AG04449 (cell line): ENCODE measurements around the gene COMMD2.

Source experiments
- CTCF ChIA-PET: fragments of 350-600 bp; formaldehyde crosslinking; extraction: SDS; loops from one replicate; lab custom pipeline; 2021; ENCODE audit warnings: antibody characterized with exemption; lab: Yijun Ruan, JAX
- POLR2A ChIA-PET: fragments of 400-600, 350-600 bp; formaldehyde crosslinking; extraction: SDS; loops from one replicate; lab custom pipeline; 2020; ENCODE audit warnings: antibody characterized with exemption, inconsistent platforms; lab: Yijun Ruan, JAX
- DNase-seq: peaks from one replicate; pipeline ENCODE4 v3.0.0-alpha.2; 2010; ENCODE audit warnings: low read depth, low spot score
- H3K4me3 ChIP-seq: 2 replicates; pipeline ENCODE4 v1.5.1; 2011; ENCODE audit warnings: low read depth, mild to moderate bottlenecking, control low read depth, low read length
- CTCF ChIP-seq: IDR thresholded peaks from one replicate; pipeline ENCODE4 v1.5.1; 2011; ENCODE audit warnings: mild to moderate bottlenecking, moderate library complexity, low read length, control low read depth, inconsistent platforms; ENCODE audit not compliant: insufficient read depth; ENCODE audit errors: missing control alignments

Gene COMMD2

GRCh38 chr3:149771652-149772271 is 19.5 kb upstream of the COMMD2 start:
- POLR2A ChIA-PET, result no interaction called here
- CTCF ChIA-PET, result interaction anchor here (0.5 to 17.8 kb wide), 63 partner anchors 8 to 828 kb away, joined by 3 to 369 read pairs (median 4); partner anchors contain the start of genes ANKUB1, COMMD2 and RNF13
- DNase-seq, result no peak
- TF ChIP-seq CTCF, result peak; percentile 72
- no peak overlapping the region for H3K4me3 ChIP-seq

GRCh38 chr3:149770246-149770645 is 18.0 kb upstream of the COMMD2 start:
- CTCF ChIA-PET, result interaction anchor here (0.8 to 17.8 kb wide), 23 partner anchors 8 to 650 kb away, joined by 3 to 369 read pairs (median 14); partner anchors contain the start of gene COMMD2
- POLR2A ChIA-PET, result no interaction called here
- no peak for TF ChIP-seq CTCF
- no peak overlapping the region for H3K4me3 ChIP-seq
- no peak for DNase-seq

GRCh38 chr3:149768704-149769103 is 16.4 kb upstream of the COMMD2 start:
- POLR2A ChIA-PET, result no interaction called here
- H3K4me3 ChIP-seq, result no peak overlapping the region
- no peak for DNase-seq
- TF ChIP-seq CTCF, result no peak
- CTCF ChIA-PET, result interaction anchor here (0.6 to 17.8 kb wide), 8 partner anchors 9 to 257 kb away, joined by 3 to 369 read pairs (median 36); partner anchors contain the start of gene ANKUB1

GRCh38 chr3:149767720-149768119 is 15.4 kb upstream of the COMMD2 start:
- no peak for TF ChIP-seq CTCF
- no peak overlapping the region for H3K4me3 ChIP-seq
- no peak for DNase-seq
- ChIA-PET POLR2A (no interaction called here), CTCF (interaction anchor here (0.8 to 17.8 kb wide), 14 partner anchors 6 to 452 kb away, joined by 3 to 369 read pairs (median 14); partner anchors contain the start of gene COMMD2)

- CTCF ChIA-PET, result interaction anchor here (0.7 to 17.8 kb wide), 37 partner anchors 8 to 729 kb away, joined by 3 to 369 read pairs (median 6); partner anchors contain the start of gene COMMD2
- POLR2A ChIA-PET, result no interaction called here
- peak; percentile 54 for TF ChIP-seq CTCF
- no peak for DNase-seq
- H3K4me3 ChIP-seq, result no peak overlapping the region
These were observed 13.6 kb upstream of the COMMD2 start for GRCh38 chr3:149765762-149766334.

GRCh38 chr3:149764302-149764701 is 12.0 kb upstream of the COMMD2 start:
- CTCF ChIA-PET, result interaction anchor here (1.1 to 17.8 kb wide), 11 partner anchors 7 to 269 kb away, joined by 3 to 369 read pairs (median 18); partner anchors contain the start of gene COMMD2
- H3K4me3 ChIP-seq, result no peak overlapping the region
- POLR2A ChIA-PET, result no interaction called here
- no peak for TF ChIP-seq CTCF
- DNase-seq, result no peak
